ENCODE measurements around the gene ZNF497.

The ZNF497 gene

DNA sequence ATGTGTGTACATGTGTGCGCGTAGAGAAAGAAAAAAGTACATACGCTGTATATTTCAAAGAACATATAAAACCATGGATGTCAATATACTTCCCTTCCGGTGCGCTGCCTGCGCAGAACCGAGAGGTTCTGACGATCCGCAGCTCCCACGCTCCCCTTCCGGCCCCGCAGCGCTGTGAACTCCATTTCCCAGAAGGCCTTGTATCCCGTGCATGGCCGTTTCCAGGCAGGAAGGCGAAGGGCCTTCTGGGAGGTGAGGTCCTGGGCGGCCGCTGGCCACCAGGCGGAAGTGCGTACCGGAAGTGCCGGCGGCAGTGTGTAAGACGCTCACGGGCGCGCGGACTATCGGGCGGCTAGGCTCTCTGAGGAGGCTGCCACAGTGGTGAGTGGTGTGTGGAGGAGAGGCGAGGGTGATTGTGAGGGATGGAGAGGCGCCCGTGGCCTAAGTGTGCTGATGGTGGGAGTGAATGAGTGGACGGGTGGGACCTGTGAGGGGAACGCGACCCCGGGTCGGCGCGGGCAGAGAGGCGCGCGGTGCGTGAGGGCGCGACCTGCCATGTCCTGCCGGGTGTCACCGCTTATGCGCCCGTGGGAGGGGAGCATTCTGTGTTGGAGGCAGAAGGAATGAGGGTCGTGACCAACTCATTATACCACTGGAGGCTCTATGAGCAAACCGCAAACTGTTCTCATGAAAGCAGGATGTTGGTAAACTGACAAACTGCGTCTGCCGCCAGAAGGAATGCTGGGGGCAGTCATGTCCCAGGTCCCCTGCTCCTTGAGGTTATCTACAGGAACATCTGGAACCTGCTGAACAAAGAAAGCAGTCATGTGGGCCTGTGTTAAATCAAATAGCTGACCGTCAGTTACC is 57.3 kb downstream of the ZNF497 start, which contains the start of gene ERVK3-1 (continued):
- TF ChIP-seq, protein P1, sequence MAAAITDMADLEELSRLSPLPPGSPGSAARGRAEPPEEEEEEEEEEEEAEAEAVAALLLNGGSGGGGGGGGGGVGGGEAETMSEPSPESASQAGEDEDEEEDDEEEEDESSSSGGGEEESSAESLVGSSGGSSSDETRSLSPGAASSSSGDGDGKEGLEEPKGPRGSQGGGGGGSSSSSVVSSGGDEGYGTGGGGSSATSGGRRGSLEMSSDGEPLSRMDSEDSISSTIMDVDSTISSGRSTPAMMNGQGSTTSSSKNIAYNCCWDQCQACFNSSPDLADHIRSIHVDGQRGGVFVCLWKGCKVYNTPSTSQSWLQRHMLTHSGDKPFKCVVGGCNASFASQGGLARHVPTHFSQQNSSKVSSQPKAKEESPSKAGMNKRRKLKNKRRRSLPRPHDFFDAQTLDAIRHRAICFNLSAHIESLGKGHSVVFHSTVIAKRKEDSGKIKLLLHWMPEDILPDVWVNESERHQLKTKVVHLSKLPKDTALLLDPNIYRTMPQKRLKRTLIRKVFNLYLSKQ (tag by site-specific recombination; IDR thresholded peaks at IDR 0.05; ENCODE audit: borderline replicate concordance): no peak
- TF ChIP-seq, protein P2, sequence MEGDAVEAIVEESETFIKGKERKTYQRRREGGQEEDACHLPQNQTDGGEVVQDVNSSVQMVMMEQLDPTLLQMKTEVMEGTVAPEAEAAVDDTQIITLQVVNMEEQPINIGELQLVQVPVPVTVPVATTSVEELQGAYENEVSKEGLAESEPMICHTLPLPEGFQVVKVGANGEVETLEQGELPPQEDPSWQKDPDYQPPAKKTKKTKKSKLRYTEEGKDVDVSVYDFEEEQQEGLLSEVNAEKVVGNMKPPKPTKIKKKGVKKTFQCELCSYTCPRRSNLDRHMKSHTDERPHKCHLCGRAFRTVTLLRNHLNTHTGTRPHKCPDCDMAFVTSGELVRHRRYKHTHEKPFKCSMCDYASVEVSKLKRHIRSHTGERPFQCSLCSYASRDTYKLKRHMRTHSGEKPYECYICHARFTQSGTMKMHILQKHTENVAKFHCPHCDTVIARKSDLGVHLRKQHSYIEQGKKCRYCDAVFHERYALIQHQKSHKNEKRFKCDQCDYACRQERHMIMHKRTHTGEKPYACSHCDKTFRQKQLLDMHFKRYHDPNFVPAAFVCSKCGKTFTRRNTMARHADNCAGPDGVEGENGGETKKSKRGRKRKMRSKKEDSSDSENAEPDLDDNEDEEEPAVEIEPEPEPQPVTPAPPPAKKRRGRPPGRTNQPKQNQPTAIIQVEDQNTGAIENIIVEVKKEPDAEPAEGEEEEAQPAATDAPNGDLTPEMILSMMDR (tag by site-specific recombination; IDR thresholded peaks at IDR 0.05): peak; percentile 84; the same call in 1 of the 2 replicates
- peak; percentile 96 for TF ChIP-seq ZNF2 (tag by site-specific recombination; IDR thresholded peaks at IDR 0.05)
- TF ChIP-seq, protein P3, sequence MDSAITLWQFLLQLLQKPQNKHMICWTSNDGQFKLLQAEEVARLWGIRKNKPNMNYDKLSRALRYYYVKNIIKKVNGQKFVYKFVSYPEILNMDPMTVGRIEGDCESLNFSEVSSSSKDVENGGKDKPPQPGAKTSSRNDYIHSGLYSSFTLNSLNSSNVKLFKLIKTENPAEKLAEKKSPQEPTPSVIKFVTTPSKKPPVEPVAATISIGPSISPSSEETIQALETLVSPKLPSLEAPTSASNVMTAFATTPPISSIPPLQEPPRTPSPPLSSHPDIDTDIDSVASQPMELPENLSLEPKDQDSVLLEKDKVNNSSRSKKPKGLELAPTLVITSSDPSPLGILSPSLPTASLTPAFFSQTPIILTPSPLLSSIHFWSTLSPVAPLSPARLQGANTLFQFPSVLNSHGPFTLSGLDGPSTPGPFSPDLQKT (IDR thresholded peaks at IDR 0.05; ENCODE audit: borderline replicate concordance, low read depth, low read length): peak; percentile 92
- TF ChIP-seq, protein P4, sequence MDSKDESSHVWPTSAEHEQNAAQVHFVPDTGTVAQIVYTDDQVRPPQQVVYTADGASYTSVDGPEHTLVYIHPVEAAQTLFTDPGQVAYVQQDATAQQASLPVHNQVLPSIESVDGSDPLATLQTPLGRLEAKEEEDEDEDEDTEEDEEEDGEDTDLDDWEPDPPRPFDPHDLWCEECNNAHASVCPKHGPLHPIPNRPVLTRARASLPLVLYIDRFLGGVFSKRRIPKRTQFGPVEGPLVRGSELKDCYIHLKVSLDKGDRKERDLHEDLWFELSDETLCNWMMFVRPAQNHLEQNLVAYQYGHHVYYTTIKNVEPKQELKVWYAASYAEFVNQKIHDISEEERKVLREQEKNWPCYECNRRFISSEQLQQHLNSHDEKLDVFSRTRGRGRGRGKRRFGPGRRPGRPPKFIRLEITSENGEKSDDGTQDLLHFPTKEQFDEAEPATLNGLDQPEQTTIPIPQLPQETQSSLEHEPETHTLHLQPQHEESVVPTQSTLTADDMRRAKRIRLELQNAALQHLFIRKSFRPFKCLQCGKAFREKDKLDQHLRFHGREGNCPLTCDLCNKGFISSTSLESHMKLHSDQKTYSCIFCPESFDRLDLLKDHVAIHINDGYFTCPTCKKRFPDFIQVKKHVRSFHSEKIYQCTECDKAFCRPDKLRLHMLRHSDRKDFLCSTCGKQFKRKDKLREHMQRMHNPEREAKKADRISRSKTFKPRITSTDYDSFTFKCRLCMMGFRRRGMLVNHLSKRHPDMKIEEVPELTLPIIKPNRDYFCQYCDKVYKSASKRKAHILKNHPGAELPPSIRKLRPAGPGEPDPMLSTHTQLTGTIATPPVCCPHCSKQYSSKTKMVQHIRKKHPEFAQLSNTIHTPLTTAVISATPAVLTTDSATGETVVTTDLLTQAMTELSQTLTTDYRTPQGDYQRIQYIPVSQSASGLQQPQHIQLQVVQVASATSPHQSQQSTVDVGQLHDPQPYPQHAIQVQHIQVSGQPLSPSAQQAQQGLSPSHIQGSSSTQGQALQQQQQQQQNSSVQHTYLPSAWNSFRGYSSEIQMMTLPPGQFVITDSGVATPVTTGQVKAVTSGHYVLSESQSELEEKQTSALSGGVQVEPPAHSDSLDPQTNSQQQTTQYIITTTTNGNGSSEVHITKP (tag by site-specific recombination; IDR thresholded peaks at IDR 0.05): peak; percentile 97
- TF ChIP-seq, protein P5, sequence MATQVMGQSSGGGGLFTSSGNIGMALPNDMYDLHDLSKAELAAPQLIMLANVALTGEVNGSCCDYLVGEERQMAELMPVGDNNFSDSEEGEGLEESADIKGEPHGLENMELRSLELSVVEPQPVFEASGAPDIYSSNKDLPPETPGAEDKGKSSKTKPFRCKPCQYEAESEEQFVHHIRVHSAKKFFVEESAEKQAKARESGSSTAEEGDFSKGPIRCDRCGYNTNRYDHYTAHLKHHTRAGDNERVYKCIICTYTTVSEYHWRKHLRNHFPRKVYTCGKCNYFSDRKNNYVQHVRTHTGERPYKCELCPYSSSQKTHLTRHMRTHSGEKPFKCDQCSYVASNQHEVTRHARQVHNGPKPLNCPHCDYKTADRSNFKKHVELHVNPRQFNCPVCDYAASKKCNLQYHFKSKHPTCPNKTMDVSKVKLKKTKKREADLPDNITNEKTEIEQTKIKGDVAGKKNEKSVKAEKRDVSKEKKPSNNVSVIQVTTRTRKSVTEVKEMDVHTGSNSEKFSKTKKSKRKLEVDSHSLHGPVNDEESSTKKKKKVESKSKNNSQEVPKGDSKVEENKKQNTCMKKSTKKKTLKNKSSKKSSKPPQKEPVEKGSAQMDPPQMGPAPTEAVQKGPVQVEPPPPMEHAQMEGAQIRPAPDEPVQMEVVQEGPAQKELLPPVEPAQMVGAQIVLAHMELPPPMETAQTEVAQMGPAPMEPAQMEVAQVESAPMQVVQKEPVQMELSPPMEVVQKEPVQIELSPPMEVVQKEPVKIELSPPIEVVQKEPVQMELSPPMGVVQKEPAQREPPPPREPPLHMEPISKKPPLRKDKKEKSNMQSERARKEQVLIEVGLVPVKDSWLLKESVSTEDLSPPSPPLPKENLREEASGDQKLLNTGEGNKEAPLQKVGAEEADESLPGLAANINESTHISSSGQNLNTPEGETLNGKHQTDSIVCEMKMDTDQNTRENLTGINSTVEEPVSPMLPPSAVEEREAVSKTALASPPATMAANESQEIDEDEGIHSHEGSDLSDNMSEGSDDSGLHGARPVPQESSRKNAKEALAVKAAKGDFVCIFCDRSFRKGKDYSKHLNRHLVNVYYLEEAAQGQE (tag by site-specific recombination; IDR thresholded peaks at IDR 0.05): 0 out of 2 replicates have a peak, but pooled peaks have one; percentile 49
- TF ChIP-seq, protein P6, sequence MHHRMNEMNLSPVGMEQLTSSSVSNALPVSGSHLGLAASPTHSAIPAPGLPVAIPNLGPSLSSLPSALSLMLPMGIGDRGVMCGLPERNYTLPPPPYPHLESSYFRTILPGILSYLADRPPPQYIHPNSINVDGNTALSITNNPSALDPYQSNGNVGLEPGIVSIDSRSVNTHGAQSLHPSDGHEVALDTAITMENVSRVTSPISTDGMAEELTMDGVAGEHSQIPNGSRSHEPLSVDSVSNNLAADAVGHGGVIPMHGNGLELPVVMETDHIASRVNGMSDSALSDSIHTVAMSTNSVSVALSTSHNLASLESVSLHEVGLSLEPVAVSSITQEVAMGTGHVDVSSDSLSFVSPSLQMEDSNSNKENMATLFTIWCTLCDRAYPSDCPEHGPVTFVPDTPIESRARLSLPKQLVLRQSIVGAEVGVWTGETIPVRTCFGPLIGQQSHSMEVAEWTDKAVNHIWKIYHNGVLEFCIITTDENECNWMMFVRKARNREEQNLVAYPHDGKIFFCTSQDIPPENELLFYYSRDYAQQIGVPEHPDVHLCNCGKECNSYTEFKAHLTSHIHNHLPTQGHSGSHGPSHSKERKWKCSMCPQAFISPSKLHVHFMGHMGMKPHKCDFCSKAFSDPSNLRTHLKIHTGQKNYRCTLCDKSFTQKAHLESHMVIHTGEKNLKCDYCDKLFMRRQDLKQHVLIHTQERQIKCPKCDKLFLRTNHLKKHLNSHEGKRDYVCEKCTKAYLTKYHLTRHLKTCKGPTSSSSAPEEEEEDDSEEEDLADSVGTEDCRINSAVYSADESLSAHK (tag by site-specific recombination; IDR thresholded peaks at IDR 0.05): no peak; the same call in 1 of the 2 replicates
- TF ChIP-seq YY1 (tag by site-specific recombination; IDR thresholded peaks at IDR 0.05): peak; percentile 37; the same call in 1 of the 2 replicates
- TF ChIP-seq ZNF433 (tag by site-specific recombination; IDR thresholded peaks at IDR 0.05; ENCODE audit: low read depth): no peak
- no peak; the same call in 1 of the 2 replicates for TF ChIP-seq ZNF561 (tag by site-specific recombination; IDR thresholded peaks at IDR 0.05; ENCODE audit: borderline replicate concordance)
- TF ChIP-seq, protein P7, sequence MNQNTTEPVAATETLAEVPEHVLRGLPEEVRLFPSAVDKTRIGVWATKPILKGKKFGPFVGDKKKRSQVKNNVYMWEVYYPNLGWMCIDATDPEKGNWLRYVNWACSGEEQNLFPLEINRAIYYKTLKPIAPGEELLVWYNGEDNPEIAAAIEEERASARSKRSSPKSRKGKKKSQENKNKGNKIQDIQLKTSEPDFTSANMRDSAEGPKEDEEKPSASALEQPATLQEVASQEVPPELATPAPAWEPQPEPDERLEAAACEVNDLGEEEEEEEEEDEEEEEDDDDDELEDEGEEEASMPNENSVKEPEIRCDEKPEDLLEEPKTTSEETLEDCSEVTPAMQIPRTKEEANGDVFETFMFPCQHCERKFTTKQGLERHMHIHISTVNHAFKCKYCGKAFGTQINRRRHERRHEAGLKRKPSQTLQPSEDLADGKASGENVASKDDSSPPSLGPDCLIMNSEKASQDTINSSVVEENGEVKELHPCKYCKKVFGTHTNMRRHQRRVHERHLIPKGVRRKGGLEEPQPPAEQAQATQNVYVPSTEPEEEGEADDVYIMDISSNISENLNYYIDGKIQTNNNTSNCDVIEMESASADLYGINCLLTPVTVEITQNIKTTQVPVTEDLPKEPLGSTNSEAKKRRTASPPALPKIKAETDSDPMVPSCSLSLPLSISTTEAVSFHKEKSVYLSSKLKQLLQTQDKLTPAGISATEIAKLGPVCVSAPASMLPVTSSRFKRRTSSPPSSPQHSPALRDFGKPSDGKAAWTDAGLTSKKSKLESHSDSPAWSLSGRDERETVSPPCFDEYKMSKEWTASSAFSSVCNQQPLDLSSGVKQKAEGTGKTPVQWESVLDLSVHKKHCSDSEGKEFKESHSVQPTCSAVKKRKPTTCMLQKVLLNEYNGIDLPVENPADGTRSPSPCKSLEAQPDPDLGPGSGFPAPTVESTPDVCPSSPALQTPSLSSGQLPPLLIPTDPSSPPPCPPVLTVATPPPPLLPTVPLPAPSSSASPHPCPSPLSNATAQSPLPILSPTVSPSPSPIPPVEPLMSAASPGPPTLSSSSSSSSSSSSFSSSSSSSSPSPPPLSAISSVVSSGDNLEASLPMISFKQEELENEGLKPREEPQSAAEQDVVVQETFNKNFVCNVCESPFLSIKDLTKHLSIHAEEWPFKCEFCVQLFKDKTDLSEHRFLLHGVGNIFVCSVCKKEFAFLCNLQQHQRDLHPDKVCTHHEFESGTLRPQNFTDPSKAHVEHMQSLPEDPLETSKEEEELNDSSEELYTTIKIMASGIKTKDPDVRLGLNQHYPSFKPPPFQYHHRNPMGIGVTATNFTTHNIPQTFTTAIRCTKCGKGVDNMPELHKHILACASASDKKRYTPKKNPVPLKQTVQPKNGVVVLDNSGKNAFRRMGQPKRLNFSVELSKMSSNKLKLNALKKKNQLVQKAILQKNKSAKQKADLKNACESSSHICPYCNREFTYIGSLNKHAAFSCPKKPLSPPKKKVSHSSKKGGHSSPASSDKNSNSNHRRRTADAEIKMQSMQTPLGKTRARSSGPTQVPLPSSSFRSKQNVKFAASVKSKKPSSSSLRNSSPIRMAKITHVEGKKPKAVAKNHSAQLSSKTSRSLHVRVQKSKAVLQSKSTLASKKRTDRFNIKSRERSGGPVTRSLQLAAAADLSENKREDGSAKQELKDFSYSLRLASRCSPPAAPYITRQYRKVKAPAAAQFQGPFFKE (tag by site-specific recombination; IDR thresholded peaks at IDR 0.05; ENCODE audit: borderline replicate concordance): no peak
- TF ChIP-seq SALL2 (tag by site-specific recombination; IDR thresholded peaks at IDR 0.05; ENCODE audit: borderline replicate concordance): no peak
- peak; percentile 83 for TF ChIP-seq TRIM28 (IDR thresholded peaks at IDR 0.05; ENCODE audit: borderline replicate concordance, low read length)
- TF ChIP-seq ZNF843 (tag by site-specific recombination; IDR thresholded peaks at IDR 0.05): peak; percentile 79; the same call in 1 of the 2 replicates
